ENCODE data around the gene GREB1L.
A peak's percentile ranks its signal among the peaks of the same experiment; 100 is the strongest.

The GREB1L gene

GRCh38 chr18:21449367-21450290 is 207.6 kb downstream of the GREB1L start:
- H3K27ac ChIP-seq = no peak overlapping the region
- TF ChIP-seq, protein P1, sequence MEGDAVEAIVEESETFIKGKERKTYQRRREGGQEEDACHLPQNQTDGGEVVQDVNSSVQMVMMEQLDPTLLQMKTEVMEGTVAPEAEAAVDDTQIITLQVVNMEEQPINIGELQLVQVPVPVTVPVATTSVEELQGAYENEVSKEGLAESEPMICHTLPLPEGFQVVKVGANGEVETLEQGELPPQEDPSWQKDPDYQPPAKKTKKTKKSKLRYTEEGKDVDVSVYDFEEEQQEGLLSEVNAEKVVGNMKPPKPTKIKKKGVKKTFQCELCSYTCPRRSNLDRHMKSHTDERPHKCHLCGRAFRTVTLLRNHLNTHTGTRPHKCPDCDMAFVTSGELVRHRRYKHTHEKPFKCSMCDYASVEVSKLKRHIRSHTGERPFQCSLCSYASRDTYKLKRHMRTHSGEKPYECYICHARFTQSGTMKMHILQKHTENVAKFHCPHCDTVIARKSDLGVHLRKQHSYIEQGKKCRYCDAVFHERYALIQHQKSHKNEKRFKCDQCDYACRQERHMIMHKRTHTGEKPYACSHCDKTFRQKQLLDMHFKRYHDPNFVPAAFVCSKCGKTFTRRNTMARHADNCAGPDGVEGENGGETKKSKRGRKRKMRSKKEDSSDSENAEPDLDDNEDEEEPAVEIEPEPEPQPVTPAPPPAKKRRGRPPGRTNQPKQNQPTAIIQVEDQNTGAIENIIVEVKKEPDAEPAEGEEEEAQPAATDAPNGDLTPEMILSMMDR (conservative IDR thresholded peaks at IDR 0.05) = no peak

DNA sequence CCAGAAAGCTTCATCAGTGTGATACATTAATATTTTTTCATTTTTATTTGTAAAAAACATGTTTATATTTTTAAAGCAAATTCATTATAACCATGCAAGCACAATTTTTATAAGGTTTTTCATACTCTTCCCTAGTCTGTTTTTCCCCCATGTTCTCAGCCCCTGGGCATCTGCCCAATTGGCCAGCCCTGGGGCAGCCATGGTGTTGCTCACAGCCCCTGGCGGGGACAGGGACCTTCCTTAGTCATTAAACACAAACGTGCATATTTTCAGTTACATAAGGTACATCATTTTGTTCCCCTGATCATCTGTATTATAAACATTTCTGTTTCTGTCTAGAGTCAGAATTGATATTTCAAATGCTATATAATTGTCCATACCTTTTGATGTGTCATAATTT is 208.5 kb downstream of the GREB1L start:
- TF ChIP-seq, protein P1 (conservative IDR thresholded peaks at IDR 0.05) = no peak
- no peak overlapping the region for H3K27ac ChIP-seq

DNA sequence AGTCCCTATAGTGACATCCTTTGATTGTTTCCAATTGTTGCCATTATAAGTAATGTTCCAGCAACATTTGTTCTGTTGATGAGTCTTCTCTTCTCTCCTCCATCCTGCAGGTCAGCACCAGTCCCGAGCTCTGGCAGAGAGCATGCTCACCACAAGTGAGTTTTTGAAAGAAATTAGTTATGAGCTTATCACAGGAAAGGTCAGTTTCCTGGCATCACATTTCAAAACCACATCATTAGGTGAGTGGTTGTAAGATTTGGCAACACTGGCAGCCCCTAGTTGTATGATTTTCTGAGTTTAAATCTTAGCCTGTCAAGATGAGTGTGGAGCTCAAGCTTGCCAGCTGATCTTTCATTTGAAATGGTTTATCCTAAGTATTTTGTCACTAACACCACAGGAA is 208.9 kb downstream of the GREB1L start:
- H3K27ac ChIP-seq = no peak overlapping the region
- TF ChIP-seq, protein P1 (conservative IDR thresholded peaks at IDR 0.05) = no peak

DNA sequence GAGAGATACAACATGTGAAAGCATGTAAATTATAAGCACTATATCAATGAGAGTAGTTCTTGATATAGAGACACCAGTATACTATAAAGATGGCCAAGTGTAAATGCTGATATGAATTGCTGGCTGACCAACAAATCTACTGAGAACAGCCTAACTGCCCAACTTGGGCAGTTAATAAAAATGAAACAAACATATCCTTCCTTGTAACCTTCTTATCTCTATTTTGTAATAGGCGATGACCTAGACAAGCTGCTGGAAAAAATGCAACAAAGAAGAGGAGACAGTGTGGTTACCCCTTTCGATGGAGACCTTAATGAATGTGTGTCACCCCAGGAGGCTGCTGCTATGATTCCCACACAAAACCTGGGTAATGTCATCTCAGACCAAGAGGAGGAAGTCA is 209.8 kb downstream of the GREB1L start:
- H3K27ac ChIP-seq = peak overlapping the region; percentile 59
- TF ChIP-seq, protein P1 (conservative IDR thresholded peaks at IDR 0.05) = no peak

GRCh38 chr18:21452276-21452780 is 210.3 kb downstream of the GREB1L start:
- TF ChIP-seq, protein P1 (conservative IDR thresholded peaks at IDR 0.05) = no peak
- peak overlapping the region; percentile 59 for H3K27ac ChIP-seq

DNA sequence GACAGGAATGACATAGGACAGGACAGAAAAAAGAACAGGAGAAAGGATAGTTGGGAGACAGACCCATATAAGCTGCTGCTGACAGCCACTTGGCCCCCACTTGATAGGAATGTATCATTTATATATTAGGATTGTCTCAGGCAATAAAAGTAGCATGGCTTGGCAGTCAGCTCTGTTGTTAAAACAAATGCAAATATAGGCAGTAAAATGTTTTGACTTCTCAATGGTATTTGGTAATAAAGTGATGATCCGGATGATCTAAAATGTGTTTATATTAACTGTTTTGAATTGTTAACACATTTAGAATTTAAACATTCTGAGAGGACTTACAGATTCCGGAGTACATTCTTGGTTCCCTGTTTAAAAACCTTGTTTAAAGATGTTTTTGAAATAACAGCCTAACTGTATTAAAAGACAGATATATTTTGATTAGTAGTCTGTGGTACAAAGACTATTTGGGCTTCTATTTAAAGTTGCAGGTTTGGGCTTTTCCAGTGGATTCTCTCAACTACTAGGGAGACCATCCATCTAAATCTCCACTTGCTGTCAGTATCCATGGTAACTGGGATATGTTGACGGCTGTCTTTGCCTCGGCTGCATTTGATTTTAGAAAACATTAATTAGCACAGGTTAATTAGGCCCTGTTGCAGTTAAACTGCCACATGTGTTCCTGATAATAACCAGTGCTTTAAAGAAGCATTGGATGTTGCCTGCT is 210.9 kb downstream of the GREB1L start:
- TF ChIP-seq, protein P1 (conservative IDR thresholded peaks at IDR 0.05) = no peak
- peak overlapping the region; percentile 59 for H3K27ac ChIP-seq

- TF ChIP-seq, protein P1 (conservative IDR thresholded peaks at IDR 0.05) = no peak
- peak overlapping the region; percentile 59 for H3K27ac ChIP-seq
These were observed 211.5 kb downstream of the GREB1L start for GRCh38 chr18:21453511-21453901.

Data from VCaP (cell line).